HEK293 (cell line): ENCODE data around the gene HSPA14.
A peak's percentile ranks its signal among the peaks of the same experiment; 100 is the strongest.

Experiments
- CTCF ChIA-PET: fragments of 350-600 bp; formaldehyde crosslinking; extraction: SDS; loops from one replicate; lab custom pipeline; 2021; ENCODE audit warnings: antibody characterized with exemption; lab: Yijun Ruan, JAX
- POLR2A ChIA-PET: fragments of 300-600 bp; formaldehyde crosslinking; extraction: SDS; loops from one replicate; lab custom pipeline; 2020; ENCODE audit warnings: antibody characterized with exemption, inconsistent platforms; lab: Yijun Ruan, JAX
- H3K27ac ChIP-seq: fragments of 200-500 bp; sonication (Bioruptor generic); 2 replicates; pipeline ENCODE4 v1.5.1; 2014; ENCODE audit warnings: low read depth, low read length, control low read depth, inconsistent platforms; ENCODE audit errors: extremely low read depth
- H3K36me3 ChIP-seq, 2 experiments: fragments of 200-500 bp in 1 of 2; sonication (Bioruptor generic) in 1 of 2; 1 replicate in 1 of 2; 2 replicates in 1 of 2; pipeline ENCODE4 v1.5.1; 2014 to 2017; ENCODE audit warnings: inconsistent platforms in 2 of 2, low read length in 2 of 2; ENCODE audit not compliant: control insufficient read depth in 2 of 2, insufficient read depth in 1 of 2
- H3K4me1 ChIP-seq: fragments of 200-500 bp; sonication (Bioruptor generic); 2 replicates; pipeline ENCODE4 v1.5.1; 2014; ENCODE audit warnings: mild to moderate bottlenecking, low read length, inconsistent platforms; ENCODE audit not compliant: control insufficient read depth, insufficient read depth
- H3K4me3 ChIP-seq: 2 replicates; pipeline ENCODE4 v1.5.1; 2011; ENCODE audit warnings: low read depth, mild to moderate bottlenecking, control low read depth, low read length, moderate library complexity
- H3K9me3 ChIP-seq: fragments of 200-500 bp; sonication (Bioruptor generic); 2 replicates; pipeline ENCODE4 v1.5.1; 2014; ENCODE audit warnings: low read depth, low read length, inconsistent platforms; ENCODE audit not compliant: control insufficient read depth, insufficient read depth
- GLIS2 ChIP-seq: fragments of 450-650 bp; formaldehyde crosslinking; IDR thresholded peaks from 2 replicates; pipeline ENCODE4 v1.5.1; 2016; ENCODE audit warnings: missing biosample characterization, missing genetic modification characterization
- KLF1 ChIP-seq: fragments of 450-650 bp; formaldehyde crosslinking; IDR thresholded peaks from 2 replicates; pipeline ENCODE4 v1.5.1; 2016; ENCODE audit warnings: missing biosample characterization, missing genetic modification characterization
- OVOL3 ChIP-seq: fragments of 450-650 bp; formaldehyde crosslinking; IDR thresholded peaks from 2 replicates; pipeline ENCODE4 v1.5.1; 2016; ENCODE audit warnings: missing biosample characterization, missing genetic modification characterization
- PRDM2 ChIP-seq: fragments of 450-650 bp; formaldehyde crosslinking; IDR thresholded peaks from 2 replicates; pipeline ENCODE4 v1.5.1; 2016; ENCODE audit warnings: missing biosample characterization, missing genetic modification characterization, borderline replicate concordance
- ZFP41 ChIP-seq: fragments of 450-650 bp; formaldehyde crosslinking; IDR thresholded peaks from 2 replicates; pipeline ENCODE4 v1.5.1; 2016; ENCODE audit warnings: missing biosample characterization, missing genetic modification characterization, borderline replicate concordance
- ZNF121 ChIP-seq: fragments of 450-650 bp; formaldehyde crosslinking; IDR thresholded peaks from 2 replicates; pipeline ENCODE4 v1.5.1; 2016; ENCODE audit warnings: missing biosample characterization, missing genetic modification characterization
- ZNF157 ChIP-seq: fragments of 450-650 bp; formaldehyde crosslinking; IDR thresholded peaks from 2 replicates; pipeline ENCODE4 v1.5.1; 2016; ENCODE audit warnings: missing biosample characterization, missing genetic modification characterization
- ZNF19 ChIP-seq: fragments of 450-650 bp; formaldehyde crosslinking; IDR thresholded peaks from 2 replicates; pipeline ENCODE4; 2016; ENCODE audit warnings: missing biosample characterization, missing genetic modification characterization, low read depth
- ZNF214 ChIP-seq: fragments of 450-650 bp; formaldehyde crosslinking; IDR thresholded peaks from 2 replicates; pipeline ENCODE4 v1.5.1; 2017; ENCODE audit warnings: missing biosample characterization, mild to moderate bottlenecking, missing genetic modification characterization, borderline replicate concordance
- ZNF239 ChIP-seq: fragments of 450-650 bp; formaldehyde crosslinking; IDR thresholded peaks from 2 replicates; pipeline ENCODE4 v1.5.1; 2016; ENCODE audit warnings: missing biosample characterization, missing genetic modification characterization
- ZNF37A ChIP-seq: fragments of 450-650 bp; IDR thresholded peaks from 2 replicates; pipeline ENCODE4 v1.5.1; 2018; ENCODE audit warnings: missing biosample characterization, missing genetic modification characterization
- ZNF394 ChIP-seq: fragments of 450-650 bp; formaldehyde crosslinking; IDR thresholded peaks from 2 replicates; pipeline ENCODE4 v1.5.1; 2016; ENCODE audit warnings: missing biosample characterization, missing genetic modification characterization, mild to moderate bottlenecking, moderate library complexity, borderline replicate concordance
- ZNF623 ChIP-seq: fragments of 450-650 bp; formaldehyde crosslinking; IDR thresholded peaks from 2 replicates; pipeline ENCODE4 v1.5.1; 2016; ENCODE audit warnings: missing biosample characterization, missing genetic modification characterization
- ZNF670 ChIP-seq: fragments of 450-650 bp; formaldehyde crosslinking; IDR thresholded peaks from 2 replicates; pipeline ENCODE4 v1.5.1; 2016; ENCODE audit warnings: missing biosample characterization, missing genetic modification characterization, low read depth
- ZNF843 ChIP-seq: fragments of 450-650 bp; formaldehyde crosslinking; IDR thresholded peaks from 2 replicates; pipeline ENCODE4 v1.5.1; 2016; ENCODE audit warnings: missing biosample characterization, missing genetic modification characterization

The HSPA14 gene

GRCh38 chr10:14904864-14905263 is 66.8 kb downstream of the HSPA14 start:
- H3K4me1 ChIP-seq, result no peaks in the 10 kb centered on the region
- no peak overlapping the region for H3K27ac ChIP-seq
- POLR2A ChIA-PET, result no interaction called here
- H3K9me3 ChIP-seq, result no peaks in the 10 kb centered on the region
- no peak overlapping the region for H3K4me3 ChIP-seq
- CTCF ChIA-PET, result interaction anchor here (0.5 to 1.8 kb wide), 7 partner anchors 9 to 1016 kb away, joined by 3 to 8 read pairs (median 3); no protein-coding TSS in a partner anchor
- TF ChIP-seq ZNF19 (tag by site-specific recombination) (no peak), ZNF623 (tag by site-specific recombination) (no peak), ZFP41 (tag by site-specific recombination) (no peak), ZNF670 (tag by site-specific recombination) (no peak), KLF1 (tag by site-specific recombination) (no peak), PRDM2 (no peak)
- TF ChIP-seq, all 188 proteins: peak for 0
- H3K36me3 ChIP-seq, result peaks cover 73 to 96% of the 10 kb centered on the region in 2 experiments

- H3K4me3 ChIP-seq, result no peak overlapping the region
- H3K36me3 ChIP-seq, result peaks cover 73 to 96% of the 10 kb centered on the region in 2 experiments
- H3K9me3 ChIP-seq, result no peaks in the 10 kb centered on the region
- TF ChIP-seq ZNF843 (tag by site-specific recombination), result no peak
- TF ChIP-seq ZNF157 (tag by site-specific recombination), result no peak
- no peak for TF ChIP-seq ZNF239 (tag by site-specific recombination)
- TF ChIP-seq KLF1 (tag by site-specific recombination), result no peak
- no peak for TF ChIP-seq ZNF37A
- TF ChIP-seq ZNF670 (tag by site-specific recombination), result no peak
- no peak for TF ChIP-seq OVOL3 (tag by site-specific recombination)
- TF ChIP-seq ZNF214 (tag by site-specific recombination), result no peak
- TF ChIP-seq GLIS2, result no peak
- ChIA-PET POLR2A (no interaction called here), CTCF (no interaction called here)
- no peaks in the 10 kb centered on the region for H3K4me1 ChIP-seq
- no peak overlapping the region for H3K27ac ChIP-seq
Measured at GRCh38 chr10:14905890-14906289, 67.8 kb downstream of the HSPA14 start.

GRCh38 chr10:14906765-14907164 is 68.7 kb downstream of the HSPA14 start:
- peaks cover 72 to 96% of the 10 kb centered on the region in 2 experiments for H3K36me3 ChIP-seq
- TF ChIP-seq ZNF121 (tag by site-specific recombination) (peak; percentile 64; the same call in 1 of the 2 replicates), ZNF394 (no peak)
- POLR2A ChIA-PET, result no interaction called here
- H3K9me3 ChIP-seq, result no peaks in the 10 kb centered on the region
- no peaks in the 10 kb centered on the region for H3K4me1 ChIP-seq
- H3K27ac ChIP-seq, result no peak overlapping the region
- CTCF ChIA-PET, result interaction anchor here (0.6 kb wide), 1 partner anchor 20 kb away, joined by 4 read pairs; no protein-coding TSS in a partner anchor
- H3K4me3 ChIP-seq, result no peak overlapping the region
